OCI-LY3 (cell line): Measurements from ENCODE around the gene SLC25A25.

ENCODE experiments used
- EZH2phosphoT487 ChIP-seq: fragments of 200-600 bp; shearing (Covaris generic); IDR thresholded peaks from 2 replicates; pipeline ENCODE4 v1.6.1; 2018; ENCODE audit warnings: antibody characterized with exemption, mixed run types, low read depth
- TF ChIP-seq, protein P1 (sequence below): fragments of 200-600, 300-600 bp; sonication (generic); IDR thresholded peaks from 2 replicates; pipeline ENCODE4 v1.5.1; 2014; ENCODE audit warnings: antibody characterized with exemption, low read length, low read depth

- TF ChIP-seq, protein P1, sequence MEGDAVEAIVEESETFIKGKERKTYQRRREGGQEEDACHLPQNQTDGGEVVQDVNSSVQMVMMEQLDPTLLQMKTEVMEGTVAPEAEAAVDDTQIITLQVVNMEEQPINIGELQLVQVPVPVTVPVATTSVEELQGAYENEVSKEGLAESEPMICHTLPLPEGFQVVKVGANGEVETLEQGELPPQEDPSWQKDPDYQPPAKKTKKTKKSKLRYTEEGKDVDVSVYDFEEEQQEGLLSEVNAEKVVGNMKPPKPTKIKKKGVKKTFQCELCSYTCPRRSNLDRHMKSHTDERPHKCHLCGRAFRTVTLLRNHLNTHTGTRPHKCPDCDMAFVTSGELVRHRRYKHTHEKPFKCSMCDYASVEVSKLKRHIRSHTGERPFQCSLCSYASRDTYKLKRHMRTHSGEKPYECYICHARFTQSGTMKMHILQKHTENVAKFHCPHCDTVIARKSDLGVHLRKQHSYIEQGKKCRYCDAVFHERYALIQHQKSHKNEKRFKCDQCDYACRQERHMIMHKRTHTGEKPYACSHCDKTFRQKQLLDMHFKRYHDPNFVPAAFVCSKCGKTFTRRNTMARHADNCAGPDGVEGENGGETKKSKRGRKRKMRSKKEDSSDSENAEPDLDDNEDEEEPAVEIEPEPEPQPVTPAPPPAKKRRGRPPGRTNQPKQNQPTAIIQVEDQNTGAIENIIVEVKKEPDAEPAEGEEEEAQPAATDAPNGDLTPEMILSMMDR: no peak
- TF ChIP-seq EZH2phosphoT487: no peak
These were observed 17.9 kb downstream of the SLC25A25 start for GRCh38 chr9:128085943-128086342.
